Central memory CD8-positive, alpha-beta T cell (primary cell): ENCODE data around the gene BNC2.

Experiments used
- ATAC-seq: fragments of 150-1000 bp; cut with Tn5 transposase; replicated peaks from 2 replicates; pipeline ENCODE4 v1.10.0; 2022; ENCODE audit warnings: mild to moderate bottlenecking, moderate FRiP score, moderate number of reproducible peaks; ENCODE audit not compliant: poor library complexity, severe bottlenecking; ENCODE audit errors: extremely low read depth
- DNase-seq, 2 donors: peaks; one replicate each; pipeline ENCODE4 v3.0.0; 2021; ENCODE audit warnings: low spot score in 2 of 2
- H3K27ac Mint-ChIP-seq: one replicate; pipeline ENCODE4 v1.8.0; 2022; ENCODE audit warnings: low read depth, mild to moderate bottlenecking, moderate library complexity, mixed read lengths
- H3K27me3 Mint-ChIP-seq: one replicate; pipeline ENCODE4 v1.8.0; 2022; ENCODE audit warnings: mixed read lengths
- H3K36me3 Mint-ChIP-seq: one replicate; pipeline ENCODE4 v1.8.0; 2022; ENCODE audit warnings: mild to moderate bottlenecking, moderate library complexity, mixed read lengths; ENCODE audit not compliant: insufficient read depth
- H3K4me1 Mint-ChIP-seq: one replicate; pipeline ENCODE4 v1.8.0; 2022; ENCODE audit warnings: mixed read lengths
- H3K4me3 Mint-ChIP-seq: one replicate; pipeline ENCODE4 v1.8.0; 2022; ENCODE audit warnings: mild to moderate bottlenecking, moderate library complexity, mixed read lengths
- H3K9me3 Mint-ChIP-seq: one replicate; pipeline ENCODE4 v1.8.0; 2022; ENCODE audit warnings: mixed read lengths

The BNC2 gene

GRCh38 chr9:16619914-16620520 lies 250.5 kb downstream of the BNC2 start:
- Mint-ChIP-seq H3K27ac (no peak overlapping the region), H3K27me3 (no peaks in the 10 kb centered on the region), H3K36me3 (peaks cover 3% of the 10 kb centered on the region), H3K4me3 (no peak overlapping the region), H3K4me1 (no peaks in the 10 kb centered on the region), H3K9me3 (no peaks in the 10 kb centered on the region)
- ATAC-seq (no peak), DNase-seq (no peak)

GRCh38 chr9:16619402-16619801 lies 251.1 kb downstream of the BNC2 start:
- ATAC-seq (no peak), DNase-seq (no peak)
- Mint-ChIP-seq H3K9me3 (no peaks in the 10 kb centered on the region), H3K4me1 (no peaks in the 10 kb centered on the region), H3K36me3 (peaks cover 3% of the 10 kb centered on the region), H3K4me3 (no peak overlapping the region), H3K27me3 (no peaks in the 10 kb centered on the region), H3K27ac (no peak overlapping the region)

GRCh38 chr9:16618524-16618923 lies 251.9 kb downstream of the BNC2 start:
- Mint-ChIP-seq H3K36me3 (peaks cover 2% of the 10 kb centered on the region), H3K27me3 (no peaks in the 10 kb centered on the region), H3K4me1 (no peaks in the 10 kb centered on the region), H3K27ac (no peak overlapping the region), H3K4me3 (no peak overlapping the region), H3K9me3 (peaks cover 4% of the 10 kb centered on the region)
- DNase-seq, result no peak
- ATAC-seq, result no peak

- H3K9me3 Mint-ChIP-seq, result peaks cover 10% of the 10 kb centered on the region
- no peak overlapping the region for H3K4me3 Mint-ChIP-seq
- H3K27ac Mint-ChIP-seq, result no peak overlapping the region
- H3K4me1 Mint-ChIP-seq, result no peaks in the 10 kb centered on the region
- DNase-seq (no peak), ATAC-seq (no peak)
- H3K36me3 Mint-ChIP-seq, result peaks cover 2% of the 10 kb centered on the region
- H3K27me3 Mint-ChIP-seq, result no peaks in the 10 kb centered on the region
Observed at GRCh38 chr9:16616686-16617085, 253.8 kb downstream of the BNC2 start.

GRCh38 chr9:16615451-16615850 lies 255.0 kb downstream of the BNC2 start:
- Mint-ChIP-seq H3K27me3 (no peaks in the 10 kb centered on the region), H3K27ac (no peak overlapping the region), H3K4me1 (no peaks in the 10 kb centered on the region), H3K4me3 (no peak overlapping the region), H3K9me3 (peaks cover 10% of the 10 kb centered on the region), H3K36me3 (peaks cover 2% of the 10 kb centered on the region)
- ATAC-seq, result no peak
- no peak for DNase-seq

- Mint-ChIP-seq H3K27ac (no peak overlapping the region), H3K36me3 (peaks cover 2% of the 10 kb centered on the region)
- ATAC-seq, result no peak
Observed at GRCh38 chr9:16613605-16614004, 256.9 kb downstream of the BNC2 start.

GRCh38 chr9:16613051-16613450 lies 257.4 kb downstream of the BNC2 start:
- no peak for ATAC-seq
- no peaks in the 10 kb centered on the region for H3K27me3 Mint-ChIP-seq
- DNase-seq, result no peak
- H3K9me3 Mint-ChIP-seq, result peaks cover 10% of the 10 kb centered on the region
- H3K36me3 Mint-ChIP-seq, result peaks cover 2% of the 10 kb centered on the region
- no peaks in the 10 kb centered on the region for H3K4me1 Mint-ChIP-seq
- H3K4me3 Mint-ChIP-seq, result no peak overlapping the region
- no peak overlapping the region for H3K27ac Mint-ChIP-seq

More at GRCh38 chr9:16613605-16614004, 256.9 kb downstream of the BNC2 start:
- H3K4me3 Mint-ChIP-seq, result no peak overlapping the region
- no peaks in the 10 kb centered on the region for H3K27me3 Mint-ChIP-seq
- DNase-seq, result no peak
- H3K9me3 Mint-ChIP-seq, result peaks cover 10% of the 10 kb centered on the region
- H3K4me1 Mint-ChIP-seq, result no peaks in the 10 kb centered on the region

GRCh38 chr9:16612627-16613026 lies 257.8 kb downstream of the BNC2 start:
- H3K36me3 Mint-ChIP-seq, result peaks cover 2% of the 10 kb centered on the region
- peaks cover 10% of the 10 kb centered on the region for H3K9me3 Mint-ChIP-seq
- H3K27ac Mint-ChIP-seq, result no peak overlapping the region
- DNase-seq (no peak), ATAC-seq (no peak)
- no peaks in the 10 kb centered on the region for H3K4me1 Mint-ChIP-seq
- no peaks in the 10 kb centered on the region for H3K27me3 Mint-ChIP-seq
- H3K4me3 Mint-ChIP-seq, result no peak overlapping the region

- Mint-ChIP-seq H3K4me1 (no peaks in the 10 kb centered on the region), H3K36me3 (peaks cover 2% of the 10 kb centered on the region), H3K9me3 (peaks cover 10% of the 10 kb centered on the region), H3K27ac (no peak overlapping the region), H3K27me3 (no peaks in the 10 kb centered on the region), H3K4me3 (no peak overlapping the region)
- DNase-seq, result no peak
- ATAC-seq, result no peak
Observed at GRCh38 chr9:16611983-16612382, 258.5 kb downstream of the BNC2 start.

GRCh38 chr9:16611001-16611400 lies 259.5 kb downstream of the BNC2 start:
- Mint-ChIP-seq H3K4me1 (no peaks in the 10 kb centered on the region), H3K9me3 (peaks cover 10% of the 10 kb centered on the region), H3K4me3 (no peak overlapping the region), H3K27ac (no peak overlapping the region), H3K27me3 (no peaks in the 10 kb centered on the region), H3K36me3 (peaks cover 2% of the 10 kb centered on the region)
- no peak for DNase-seq
- ATAC-seq, result no peak

GRCh38 chr9:16610538-16610937 lies 259.9 kb downstream of the BNC2 start:
- Mint-ChIP-seq H3K4me1 (no peaks in the 10 kb centered on the region), H3K4me3 (no peak overlapping the region), H3K36me3 (peaks cover 2% of the 10 kb centered on the region), H3K27me3 (no peaks in the 10 kb centered on the region), H3K27ac (no peak overlapping the region), H3K9me3 (peaks cover 11% of the 10 kb centered on the region)
- no peak for ATAC-seq
- DNase-seq, result no peak

GRCh38 chr9:16608906-16609305 lies 261.6 kb downstream of the BNC2 start:
- Mint-ChIP-seq H3K27ac (no peak overlapping the region), H3K36me3 (no peaks in the 10 kb centered on the region), H3K4me1 (no peaks in the 10 kb centered on the region), H3K4me3 (no peak overlapping the region), H3K27me3 (no peaks in the 10 kb centered on the region), H3K9me3 (peaks cover 17% of the 10 kb centered on the region)
- DNase-seq (no peak), ATAC-seq (no peak)

- no peaks in the 10 kb centered on the region for H3K27me3 Mint-ChIP-seq
- H3K36me3 Mint-ChIP-seq, result no peaks in the 10 kb centered on the region
- H3K9me3 Mint-ChIP-seq, result peaks cover 7% of the 10 kb centered on the region
- no peak overlapping the region for H3K4me3 Mint-ChIP-seq
- H3K4me1 Mint-ChIP-seq, result no peaks in the 10 kb centered on the region
- ATAC-seq, result no peak
- no peak for DNase-seq
- H3K27ac Mint-ChIP-seq, result no peak overlapping the region
Observed at GRCh38 chr9:16602494-16602893, 268.0 kb downstream of the BNC2 start.
